Loucy (cell line): ENCODE results near the gene CFAP119.

Experiments
- CTCF ChIP-seq: fragments of 200-600 bp; sonication (generic); conservative IDR thresholded peaks from 2 replicates; pipeline ENCODE4 v1.5.1; 2014; ENCODE audit warnings: mild to moderate bottlenecking, antibody characterized with exemption, low read length
- EZH2phosphoT487 ChIP-seq: fragments of 200-600 bp; IDR thresholded peaks from 2 replicates; pipeline ENCODE4 v1.6.1; 2018; ENCODE audit warnings: antibody characterized with exemption, mild to moderate bottlenecking, moderate library complexity, borderline replicate concordance

- TF ChIP-seq CTCF (peak; percentile 38), EZH2phosphoT487 (no peak)
Observed at GRCh38 chr16:30797670-30798309, 35.9 kb upstream of the CFAP119 start.
